GM20000 (cell line): ENCODE data around the gene ZNF562.

Source experiments
- DNase-seq: peaks from one replicate; pipeline ENCODE4 v3.0.0; 2012; ENCODE audit warnings: low spot score
- TF ChIP-seq, protein P1 (sequence below): IDR thresholded peaks from 2 replicates; pipeline ENCODE4 v1.5.1; 2012; ENCODE audit warnings: mild to moderate bottlenecking, control low read depth; ENCODE audit errors: extremely low read depth, missing control alignments

ZNF562 gene

DNA sequence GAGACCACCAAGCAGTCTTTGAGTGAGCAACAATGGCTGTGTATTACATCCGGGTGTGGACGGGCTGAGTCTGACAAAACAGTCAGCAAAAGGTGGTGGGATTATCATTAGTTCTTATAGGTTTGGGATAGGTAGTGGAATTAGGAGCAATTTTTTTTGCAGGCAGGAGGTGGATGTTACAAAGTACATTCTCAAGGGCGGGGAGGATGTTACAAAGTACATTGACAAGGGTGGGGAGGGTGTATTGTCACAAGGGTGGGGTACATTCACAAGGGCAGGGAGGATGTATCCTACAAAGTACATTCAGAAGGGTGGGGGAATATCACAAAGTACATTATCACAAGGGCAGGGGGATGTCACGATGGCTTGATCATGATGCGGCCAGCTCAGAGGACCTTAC is 38.9 kb downstream of the ZNF562 start:
- DNase-seq = no peak
- TF ChIP-seq, protein P1, sequence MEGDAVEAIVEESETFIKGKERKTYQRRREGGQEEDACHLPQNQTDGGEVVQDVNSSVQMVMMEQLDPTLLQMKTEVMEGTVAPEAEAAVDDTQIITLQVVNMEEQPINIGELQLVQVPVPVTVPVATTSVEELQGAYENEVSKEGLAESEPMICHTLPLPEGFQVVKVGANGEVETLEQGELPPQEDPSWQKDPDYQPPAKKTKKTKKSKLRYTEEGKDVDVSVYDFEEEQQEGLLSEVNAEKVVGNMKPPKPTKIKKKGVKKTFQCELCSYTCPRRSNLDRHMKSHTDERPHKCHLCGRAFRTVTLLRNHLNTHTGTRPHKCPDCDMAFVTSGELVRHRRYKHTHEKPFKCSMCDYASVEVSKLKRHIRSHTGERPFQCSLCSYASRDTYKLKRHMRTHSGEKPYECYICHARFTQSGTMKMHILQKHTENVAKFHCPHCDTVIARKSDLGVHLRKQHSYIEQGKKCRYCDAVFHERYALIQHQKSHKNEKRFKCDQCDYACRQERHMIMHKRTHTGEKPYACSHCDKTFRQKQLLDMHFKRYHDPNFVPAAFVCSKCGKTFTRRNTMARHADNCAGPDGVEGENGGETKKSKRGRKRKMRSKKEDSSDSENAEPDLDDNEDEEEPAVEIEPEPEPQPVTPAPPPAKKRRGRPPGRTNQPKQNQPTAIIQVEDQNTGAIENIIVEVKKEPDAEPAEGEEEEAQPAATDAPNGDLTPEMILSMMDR = no peak

DNA sequence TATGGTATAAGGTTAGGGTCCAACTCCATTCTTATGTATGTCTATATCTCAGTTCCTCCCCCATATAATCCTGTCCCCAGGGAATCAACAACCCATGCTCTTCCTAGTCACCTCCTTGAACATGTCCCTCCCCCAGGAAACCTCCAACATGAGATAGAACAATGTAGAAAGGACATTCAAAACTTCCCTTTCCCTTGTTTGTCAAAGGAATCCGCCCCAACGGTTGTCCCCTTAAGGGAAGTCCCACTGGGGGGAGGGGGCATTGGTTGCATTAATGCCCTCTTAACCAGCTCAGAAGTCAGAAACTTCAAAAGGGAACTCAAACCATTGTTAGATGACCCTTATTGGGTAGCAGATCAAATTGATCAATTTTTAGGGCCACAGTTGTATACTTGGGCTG is 47.0 kb downstream of the ZNF562 start:
- TF ChIP-seq, protein P1 = no peak
- no peak for DNase-seq

DNA sequence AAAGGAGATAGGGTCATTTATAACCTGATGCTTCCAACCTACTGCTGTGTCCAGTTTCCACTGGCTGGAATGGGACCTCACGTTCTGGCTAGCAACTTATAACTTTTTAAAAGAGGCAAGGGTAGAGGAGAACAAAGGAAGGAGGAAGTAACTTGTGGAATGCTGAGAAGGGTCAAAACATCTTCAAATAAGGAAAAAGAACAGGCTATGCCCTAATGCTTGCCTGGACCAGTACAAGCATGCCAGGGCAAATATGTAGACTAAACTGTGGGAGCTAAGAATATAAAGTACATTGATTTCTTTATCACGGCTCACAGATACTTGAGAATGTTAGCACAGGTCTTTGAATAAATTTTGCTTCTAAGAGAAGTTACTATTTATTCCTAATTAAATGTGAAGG is 52.4 kb downstream of the ZNF562 start:
- no peak for DNase-seq
- TF ChIP-seq, protein P1 = no peak

DNA sequence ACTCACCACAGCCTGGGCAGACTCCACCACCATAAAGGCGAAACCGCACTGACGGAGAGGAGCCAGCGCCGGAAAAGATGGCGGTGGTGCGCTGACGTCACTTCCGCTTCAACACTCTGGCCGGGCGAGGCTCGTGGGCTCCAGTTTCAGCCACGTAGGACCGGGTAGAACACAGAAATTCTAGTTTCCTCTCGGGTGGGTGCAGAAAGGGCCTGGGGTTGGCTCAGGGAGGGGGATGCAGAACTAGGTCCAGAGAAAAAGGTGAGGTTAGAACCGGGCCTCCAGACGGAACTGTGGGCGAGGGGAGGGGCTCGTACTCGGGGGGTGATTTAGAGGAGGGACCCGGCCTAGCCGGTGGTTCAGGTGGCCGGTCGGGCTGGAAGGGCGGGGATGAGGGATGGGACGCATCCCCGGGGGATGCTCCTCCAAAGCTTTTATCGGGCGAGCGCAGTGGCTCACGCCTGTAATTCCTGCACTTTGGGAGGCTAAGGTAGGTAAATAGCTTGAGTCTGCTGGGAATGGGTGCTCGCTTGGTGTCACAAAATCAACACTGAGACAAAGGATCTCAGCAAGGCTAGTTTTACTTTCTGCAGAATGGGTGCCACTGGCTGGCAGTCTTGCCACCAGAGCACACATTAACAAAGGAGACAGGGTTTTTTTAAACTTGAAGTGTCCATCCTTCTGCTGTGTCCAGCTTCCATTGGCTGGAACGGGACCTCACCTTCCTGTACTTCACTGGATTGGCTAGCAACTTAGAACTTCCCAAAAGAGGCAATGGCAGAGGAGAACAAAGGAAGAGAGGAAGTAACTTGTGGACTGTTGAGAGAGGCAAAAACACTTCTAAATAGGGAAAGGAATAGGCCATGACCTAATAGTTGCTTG is 53.5 kb downstream of the ZNF562 start, which contains the start of gene ZNF561:
TSS of gene ZNF561 (minus strand) at position 77 of the 882 bp plus-strand sequence. CDS start 1,776 bp downstream, outside the sequence.
- DNase-seq = peak; percentile 80
- TF ChIP-seq, protein P1 = no peak

DNA sequence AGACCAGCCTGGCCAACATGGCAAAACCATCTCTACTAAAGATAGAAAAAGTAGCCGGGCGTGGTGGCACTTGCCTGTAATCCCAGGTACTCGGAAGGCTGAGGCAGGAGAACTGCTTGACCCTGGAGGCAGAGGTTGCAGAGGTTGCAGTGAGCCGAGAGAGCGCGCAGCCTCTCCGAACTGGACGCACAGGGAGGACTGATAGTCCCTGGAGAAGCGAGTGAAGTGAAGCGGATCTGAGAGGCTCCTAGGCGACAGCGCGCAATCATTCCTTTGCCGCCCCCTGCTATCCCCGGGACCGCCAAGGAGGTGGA is 54.1 kb downstream of the ZNF562 start:
- TF ChIP-seq, protein P1 = no peak
- no peak for DNase-seq

DNA sequence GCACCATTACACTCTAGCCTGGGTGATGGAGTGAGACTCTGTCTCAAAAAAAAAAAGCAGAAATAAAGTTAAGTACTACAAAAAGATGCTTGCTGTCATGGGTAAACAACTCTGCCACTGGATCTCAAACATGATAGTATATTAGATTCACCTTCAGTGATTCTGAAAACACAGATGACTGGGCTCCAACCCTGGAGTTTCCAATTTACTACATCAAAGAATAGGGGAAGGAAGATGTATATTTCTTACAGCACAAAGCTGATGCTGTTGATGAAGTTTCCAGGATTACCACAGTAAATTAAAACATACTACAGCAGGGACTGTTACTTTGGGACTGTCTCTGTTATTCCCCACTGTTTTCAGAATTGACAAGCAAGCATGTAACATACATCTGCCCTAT is 59.1 kb downstream of the ZNF562 start:
- DNase-seq = no peak
- TF ChIP-seq, protein P1 = no peak

DNA sequence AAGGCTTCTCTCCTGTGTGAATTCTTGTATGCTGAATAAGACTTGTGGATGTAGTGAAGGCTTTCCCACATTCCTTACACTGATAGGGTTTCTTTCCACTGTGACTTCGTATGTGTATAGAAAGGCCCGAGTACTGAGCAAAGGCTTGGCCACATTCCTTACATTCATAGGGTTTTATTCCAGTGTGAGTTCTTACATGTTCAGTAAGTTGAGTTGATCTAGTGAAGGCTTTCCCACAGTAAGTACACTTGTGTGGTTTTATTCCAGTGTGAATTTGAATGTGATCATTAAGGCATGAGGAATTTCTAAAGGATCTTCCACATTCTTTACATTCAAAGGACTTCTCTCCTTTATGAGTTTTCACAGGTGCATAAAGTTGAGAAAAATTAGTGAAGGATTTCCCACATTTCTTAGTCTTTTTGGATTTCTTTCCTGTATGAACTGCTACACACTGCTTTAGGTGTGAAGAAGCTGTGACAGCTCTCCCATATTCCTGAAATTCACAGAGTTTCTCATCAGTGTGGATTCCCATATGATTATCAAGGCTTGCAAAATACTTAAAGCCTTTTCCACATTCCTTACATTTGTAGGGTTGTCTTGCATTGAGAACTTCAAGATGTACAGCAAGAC is 64.3 kb downstream of the ZNF562 start:
- DNase-seq = no peak
- TF ChIP-seq, protein P1 = no peak
